GM19239 (cell line): ENCODE measurements around the gene NRXN2.

ENCODE experiments used
- DNase-seq: peaks from one replicate; pipeline ENCODE4 v3.0.0; 2011; ENCODE audit warnings: low spot score; ENCODE audit not compliant: insufficient read length
- FAIRE-seq: peaks from 2 replicates; lab custom pipeline; 2011; peaks lifted over from hg19 to GRCh38; lab: Jason Lieb, UNC

NRXN2 gene

GRCh38 chr11:64641596-64642417 lies 81.2 kb downstream of the NRXN2 start:
- DNase-seq (no peak), FAIRE-seq (no peak)

GRCh38 chr11:64639885-64640284 lies 83.1 kb downstream of the NRXN2 start:
- DNase-seq (no peak), FAIRE-seq (no peak)

GRCh38 chr11:64638829-64639228 lies 84.2 kb downstream of the NRXN2 start:
- DNase-seq (no peak), FAIRE-seq (no peak)

- FAIRE-seq (no peak), DNase-seq (no peak)
These were observed 84.9 kb downstream of the NRXN2 start for GRCh38 chr11:64638018-64638665.

GRCh38 chr11:64637334-64638017 lies 85.5 kb downstream of the NRXN2 start:
- FAIRE-seq (no peak), DNase-seq (no peak)

- FAIRE-seq = no peak
These were observed 89.3 kb downstream of the NRXN2 start for GRCh38 chr11:64633555-64634159.

GRCh38 chr11:64632654-64633053 lies 90.3 kb downstream of the NRXN2 start:
- no peak for DNase-seq
- FAIRE-seq = no peak

More at GRCh38 chr11:64633555-64634159, 89.3 kb downstream of the NRXN2 start:
- DNase-seq = no peak

- FAIRE-seq = no peak
These were observed 90.8 kb downstream of the NRXN2 start for GRCh38 chr11:64632237-64632636.

GRCh38 chr11:64631675-64632074 lies 91.3 kb downstream of the NRXN2 start:
- no peak for DNase-seq
- no peak for FAIRE-seq

More at GRCh38 chr11:64632237-64632636, 90.8 kb downstream of the NRXN2 start:
- no peak for DNase-seq

GRCh38 chr11:64629796-64630562 lies 93.0 kb downstream of the NRXN2 start:
- FAIRE-seq (no peak), DNase-seq (no peak)

- FAIRE-seq = no peak
These were observed 93.9 kb downstream of the NRXN2 start for GRCh38 chr11:64629103-64629502.

GRCh38 chr11:64628596-64628995 lies 94.4 kb downstream of the NRXN2 start:
- FAIRE-seq = no peak
- no peak for DNase-seq

More at GRCh38 chr11:64629103-64629502, 93.9 kb downstream of the NRXN2 start:
- no peak for DNase-seq

- FAIRE-seq (no peak), DNase-seq (no peak)
These were observed 95.6 kb downstream of the NRXN2 start for GRCh38 chr11:64627371-64627770.

- no peak for FAIRE-seq
- no peak for DNase-seq
These were observed 96.4 kb downstream of the NRXN2 start for GRCh38 chr11:64626637-64627036.

- FAIRE-seq (peak; percentile 51), DNase-seq (no peak)
These were observed 98.0 kb downstream of the NRXN2 start for GRCh38 chr11:64624883-64625481.

GRCh38 chr11:64622681-64623080 lies 100.3 kb downstream of the NRXN2 start:
- FAIRE-seq (no peak), DNase-seq (no peak)

GRCh38 chr11:64621283-64622019 lies 101.5 kb downstream of the NRXN2 start:
- FAIRE-seq (no peak), DNase-seq (no peak)

- FAIRE-seq = no peak
- no peak for DNase-seq
These were observed 102.5 kb downstream of the NRXN2 start for GRCh38 chr11:64620381-64620971.
